Astrocyte (in vitro differentiated cells and primary cell): ENCODE results near the gene PRM3.

Experiments
- EZH2 ChIP-seq: IDR thresholded peaks from 2 replicates; pipeline ENCODE4 v1.6.1; 2012; ENCODE audit warnings: mild to moderate bottlenecking, low read length, inconsistent platforms; ENCODE audit not compliant: insufficient read depth
- TF ChIP-seq, protein P1 (sequence below): IDR thresholded peaks from 2 replicates; pipeline ENCODE4 v1.5.1; 2011; ENCODE audit warnings: low read depth, mild to moderate bottlenecking, inconsistent platforms, low read length, moderate library complexity; ENCODE audit not compliant: insufficient read depth

- TF ChIP-seq, protein P1, sequence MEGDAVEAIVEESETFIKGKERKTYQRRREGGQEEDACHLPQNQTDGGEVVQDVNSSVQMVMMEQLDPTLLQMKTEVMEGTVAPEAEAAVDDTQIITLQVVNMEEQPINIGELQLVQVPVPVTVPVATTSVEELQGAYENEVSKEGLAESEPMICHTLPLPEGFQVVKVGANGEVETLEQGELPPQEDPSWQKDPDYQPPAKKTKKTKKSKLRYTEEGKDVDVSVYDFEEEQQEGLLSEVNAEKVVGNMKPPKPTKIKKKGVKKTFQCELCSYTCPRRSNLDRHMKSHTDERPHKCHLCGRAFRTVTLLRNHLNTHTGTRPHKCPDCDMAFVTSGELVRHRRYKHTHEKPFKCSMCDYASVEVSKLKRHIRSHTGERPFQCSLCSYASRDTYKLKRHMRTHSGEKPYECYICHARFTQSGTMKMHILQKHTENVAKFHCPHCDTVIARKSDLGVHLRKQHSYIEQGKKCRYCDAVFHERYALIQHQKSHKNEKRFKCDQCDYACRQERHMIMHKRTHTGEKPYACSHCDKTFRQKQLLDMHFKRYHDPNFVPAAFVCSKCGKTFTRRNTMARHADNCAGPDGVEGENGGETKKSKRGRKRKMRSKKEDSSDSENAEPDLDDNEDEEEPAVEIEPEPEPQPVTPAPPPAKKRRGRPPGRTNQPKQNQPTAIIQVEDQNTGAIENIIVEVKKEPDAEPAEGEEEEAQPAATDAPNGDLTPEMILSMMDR = no peak
- no peak for TF ChIP-seq EZH2
Observed at GRCh38 chr16:11249233-11250061, 24.0 kb downstream of the PRM3 start.
